ENCODE results near the gene ZNF511. TPM values are rescaled to one million over a fixed set of nuclear protein-coding genes. Genes with fewer than 3 reads are reported as not detected.

Gene ZNF511
- total RNA-seq, 1 experiment from 2014 or later: 49.0 TPM

DNA sequence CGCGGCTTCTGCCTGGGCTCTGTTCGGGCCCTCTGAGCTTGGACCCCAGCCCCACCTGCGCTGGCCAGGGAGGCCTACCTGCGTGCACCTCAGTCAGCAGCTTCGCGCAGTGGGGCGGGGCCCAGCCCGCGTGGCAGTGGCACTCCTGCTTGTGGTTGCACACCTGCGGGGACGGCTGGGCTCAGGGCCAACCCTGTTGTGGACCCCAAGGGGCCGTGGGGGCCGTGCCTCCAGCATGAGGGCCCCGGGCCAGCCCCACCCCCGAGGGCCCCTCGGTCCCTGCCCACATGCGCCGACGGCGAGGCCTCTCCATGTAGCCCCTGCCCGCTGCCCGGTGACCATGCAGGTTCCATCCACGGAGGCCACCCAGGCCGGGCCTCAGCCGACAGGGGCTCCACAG, 39.3 kb upstream of the ZNF511 start:
- intact Hi-C loops (cut with micrococcal nuclease): no loop called here
- CTCF ChIA-PET: no interaction called here

GRCh38 chr10:133270204-133270603, 38.5 kb upstream of the ZNF511 start:
- H3K27me3 ChIP-seq (ENCODE audit: insufficient read depth, low read length): no peaks in the 10 kb centered on the region
- H3K9me2 ChIP-seq (ENCODE audit: insufficient read depth): no peaks in the 10 kb centered on the region
- ChIA-PET RAD21 (ENCODE audit: low non-redundant PET in 1 of 2, low total read pairs in 2 of 2, uncharacterized antibody in 2 of 2, unreplicated experiment in 2 of 2) (no interaction called here), POLR2A (no interaction called here), CTCF (no interaction called here)
- no peak for DNase-seq (ENCODE audit: low read depth, low spot score)
- H3K4me2 ChIP-seq (ENCODE audit: low read length): no peak overlapping the region
- H3K79me2 ChIP-seq (ENCODE audit: insufficient read depth, low read length): no peaks in the 10 kb centered on the region
- no peak overlapping the region for H3K4me3 ChIP-seq (replicated peaks in 1 of 2; ENCODE audit: low read depth in 1 of 2, low read length in 2 of 2)
- no peaks in the 10 kb centered on the region for H3K36me3 ChIP-seq (ENCODE audit: control insufficient read depth in 1 of 2, insufficient read depth in 2 of 2, low read length in 2 of 2)
- TF ChIP-seq RAD21 (IDR thresholded peaks at IDR 0.05; ENCODE audit: low read depth): no peak
- TF ChIP-seq, protein P1, sequence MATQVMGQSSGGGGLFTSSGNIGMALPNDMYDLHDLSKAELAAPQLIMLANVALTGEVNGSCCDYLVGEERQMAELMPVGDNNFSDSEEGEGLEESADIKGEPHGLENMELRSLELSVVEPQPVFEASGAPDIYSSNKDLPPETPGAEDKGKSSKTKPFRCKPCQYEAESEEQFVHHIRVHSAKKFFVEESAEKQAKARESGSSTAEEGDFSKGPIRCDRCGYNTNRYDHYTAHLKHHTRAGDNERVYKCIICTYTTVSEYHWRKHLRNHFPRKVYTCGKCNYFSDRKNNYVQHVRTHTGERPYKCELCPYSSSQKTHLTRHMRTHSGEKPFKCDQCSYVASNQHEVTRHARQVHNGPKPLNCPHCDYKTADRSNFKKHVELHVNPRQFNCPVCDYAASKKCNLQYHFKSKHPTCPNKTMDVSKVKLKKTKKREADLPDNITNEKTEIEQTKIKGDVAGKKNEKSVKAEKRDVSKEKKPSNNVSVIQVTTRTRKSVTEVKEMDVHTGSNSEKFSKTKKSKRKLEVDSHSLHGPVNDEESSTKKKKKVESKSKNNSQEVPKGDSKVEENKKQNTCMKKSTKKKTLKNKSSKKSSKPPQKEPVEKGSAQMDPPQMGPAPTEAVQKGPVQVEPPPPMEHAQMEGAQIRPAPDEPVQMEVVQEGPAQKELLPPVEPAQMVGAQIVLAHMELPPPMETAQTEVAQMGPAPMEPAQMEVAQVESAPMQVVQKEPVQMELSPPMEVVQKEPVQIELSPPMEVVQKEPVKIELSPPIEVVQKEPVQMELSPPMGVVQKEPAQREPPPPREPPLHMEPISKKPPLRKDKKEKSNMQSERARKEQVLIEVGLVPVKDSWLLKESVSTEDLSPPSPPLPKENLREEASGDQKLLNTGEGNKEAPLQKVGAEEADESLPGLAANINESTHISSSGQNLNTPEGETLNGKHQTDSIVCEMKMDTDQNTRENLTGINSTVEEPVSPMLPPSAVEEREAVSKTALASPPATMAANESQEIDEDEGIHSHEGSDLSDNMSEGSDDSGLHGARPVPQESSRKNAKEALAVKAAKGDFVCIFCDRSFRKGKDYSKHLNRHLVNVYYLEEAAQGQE (IDR thresholded peaks at IDR 0.05; ENCODE audit: low read depth): no peak
- ATAC-seq: no peak
- intact Hi-C loops (cut with micrococcal nuclease): no loop called here
- no peaks in the 10 kb centered on the region; a peak in 1 of 4 replicates for H3K4me1 ChIP-seq (ENCODE audit: control insufficient read depth in 1 of 2, insufficient read depth in 2 of 2, low read length in 2 of 2)
- H3K9me3 ChIP-seq (ENCODE audit: control insufficient read depth in 1 of 2, insufficient read depth in 1 of 2, low read depth in 1 of 2, low read length in 2 of 2): no peaks in the 10 kb centered on the region
- H2AFZ ChIP-seq (ENCODE audit: low read depth, low read length, poor library complexity, severe bottlenecking): no peak overlapping the region
- no peak overlapping the region for H3K27ac ChIP-seq (ENCODE audit: low read depth, low read length)
- no peaks in the 10 kb centered on the region for H4K20me1 ChIP-seq (ENCODE audit: insufficient read depth)
- no peak overlapping the region for H3K9ac ChIP-seq (ENCODE audit: low read length)
- no TSS peak for BruUV-seq (replicated peaks)

More for the DNA sequence above, 39.3 kb upstream of the ZNF511 start:
- H3K4me3 ChIP-seq (replicated peaks in 1 of 2; ENCODE audit: low read depth in 1 of 2, low read length in 2 of 2): no peak overlapping the region
- H2AFZ ChIP-seq (ENCODE audit: low read depth, low read length, poor library complexity, severe bottlenecking): no peak overlapping the region
- no peaks in the 10 kb centered on the region for H4K20me1 ChIP-seq (ENCODE audit: insufficient read depth)
- ChIA-PET POLR2A (no interaction called here), RAD21 (ENCODE audit: low non-redundant PET in 1 of 2, low total read pairs in 2 of 2, uncharacterized antibody in 2 of 2, unreplicated experiment in 2 of 2) (no interaction called here)
- no peak overlapping the region for H3K4me2 ChIP-seq (ENCODE audit: low read length)
- DNase-seq (ENCODE audit: low read depth, low spot score): no peak
- H3K9me2 ChIP-seq (ENCODE audit: insufficient read depth): no peaks in the 10 kb centered on the region
- TF ChIP-seq ZBTB33 (IDR thresholded peaks at IDR 0.05; ENCODE audit: extremely low read depth, insufficient replicate concordance, low read length) (no peak), SP1 (IDR thresholded peaks at IDR 0.05; ENCODE audit: low read depth) (no peak)
- H3K9ac ChIP-seq (ENCODE audit: low read length): no peak overlapping the region
- H3K27ac ChIP-seq (ENCODE audit: low read depth, low read length): no peak overlapping the region
- H3K79me2 ChIP-seq (ENCODE audit: insufficient read depth, low read length): no peaks in the 10 kb centered on the region
- H3K4me1 ChIP-seq (ENCODE audit: control insufficient read depth in 1 of 2, insufficient read depth in 2 of 2, low read length in 2 of 2): peaks cover 0 to 3% of the 10 kb centered on the region in 2 experiments; a peak in 1 of 4 replicates
- BruUV-seq (replicated peaks): no TSS peak
- no peaks in the 10 kb centered on the region for H3K9me3 ChIP-seq (ENCODE audit: control insufficient read depth in 1 of 2, insufficient read depth in 1 of 2, low read depth in 1 of 2, low read length in 2 of 2)
- H3K36me3 ChIP-seq (ENCODE audit: control insufficient read depth in 1 of 2, insufficient read depth in 2 of 2, low read length in 2 of 2): no peaks in the 10 kb centered on the region
- no peaks in the 10 kb centered on the region for H3K27me3 ChIP-seq (ENCODE audit: insufficient read depth, low read length)
- ATAC-seq: no peak

All from HCT116 (cell line).